ENCODE results near the gene L3MBTL4. TPM values are rescaled to one million over a fixed set of nuclear protein-coding genes. Genes with fewer than 3 reads are reported as not detected.
"Not testable (repeated sequence)": the region's sequence is repeated elsewhere in the genome, so short reads cannot be mapped to it uniquely, and the experiment has no call there.

The L3MBTL4 gene
- total RNA-seq, 2 experiments from 2014 or later = 0.19 to 0.47 TPM

GRCh38 chr18:6078877-6079276 lies 335.8 kb downstream of the L3MBTL4 start:
- no peak for ATAC-seq (ENCODE audit: poor library complexity)
- no peaks in the 10 kb centered on the region for H3K36me3 ChIP-seq (ENCODE audit: insufficient read depth, low read length)

GRCh38 chr18:6072423-6072822 lies 342.3 kb downstream of the L3MBTL4 start:
- CTCF ChIA-PET; H3K27ac ChIP-seq (ENCODE audit: low read depth in 1 of 2, low read length in 2 of 2); H3K4me1 Mint-ChIP-seq (ENCODE audit: low read depth); H3K27me3 ChIP-seq (ENCODE audit: control insufficient read depth in 1 of 2, insufficient read depth in 2 of 2, low read length in 2 of 2); H3K4me3 ChIP-seq (ENCODE audit: low read length); H3K4me1 ChIP-seq (ENCODE audit: insufficient read depth, low read length); H3K27ac Mint-ChIP-seq; H3K4me3 Mint-ChIP-seq; H3K27me3 Mint-ChIP-seq; H3K36me3 Mint-ChIP-seq (ENCODE audit: low read depth); H3K9me3 ChIP-seq (ENCODE audit: control insufficient read depth in 1 of 2, insufficient read depth in 1 of 2, low read length in 2 of 2); H3K9me3 Mint-ChIP-seq; H3K36me3 ChIP-seq (ENCODE audit: insufficient read depth, low read length); ATAC-seq (ENCODE audit: poor library complexity); POLR2A ChIA-PET; DNase-seq; intact Hi-C loops (cut with DNase I, micrococcal nuclease): not testable (repeated sequence)

More at GRCh38 chr18:6078877-6079276, 335.8 kb downstream of the L3MBTL4 start:
- Mint-ChIP-seq H3K4me1 (ENCODE audit: low read depth) (no peaks in the 10 kb centered on the region), H3K27me3 (no peaks in the 10 kb centered on the region), H3K36me3 (ENCODE audit: low read depth) (no peaks in the 10 kb centered on the region), H3K27ac (no peak overlapping the region), H3K4me3 (no peak overlapping the region), H3K9me3 (no peaks in the 10 kb centered on the region)
- intact Hi-C loops (cut with DNase I, micrococcal nuclease) = no loop called here
- no peak for TF ChIP-seq CTCF (IDR thresholded peaks at IDR 0.05)
- H3K27ac ChIP-seq (ENCODE audit: low read depth in 1 of 2, low read length in 2 of 2) = no peak overlapping the region
- ChIA-PET POLR2A (no interaction called here), CTCF (no interaction called here)
- H3K9me3 ChIP-seq (ENCODE audit: control insufficient read depth in 1 of 2, insufficient read depth in 1 of 2, low read length in 2 of 2) = no peaks in the 10 kb centered on the region
- no peak overlapping the region for H3K4me3 ChIP-seq (ENCODE audit: low read length)
- H3K4me1 ChIP-seq (ENCODE audit: insufficient read depth, low read length) = no peaks in the 10 kb centered on the region
- DNase-seq = no peak
- H3K27me3 ChIP-seq (ENCODE audit: control insufficient read depth in 1 of 2, insufficient read depth in 2 of 2, low read length in 2 of 2) = no peaks in the 10 kb centered on the region

GRCh38 chr18:6069539-6069938 lies 345.2 kb downstream of the L3MBTL4 start:
- Mint-ChIP-seq H3K27ac (no peak overlapping the region), H3K4me3 (no peak overlapping the region), H3K36me3 (ENCODE audit: low read depth) (no peaks in the 10 kb centered on the region), H3K9me3 (peaks cover 2% of the 10 kb centered on the region), H3K4me1 (ENCODE audit: low read depth) (no peaks in the 10 kb centered on the region), H3K27me3 (peaks cover 17% of the 10 kb centered on the region)
- Histone ChIP-seq H3K36me3 (ENCODE audit: insufficient read depth, low read length) (no peaks in the 10 kb centered on the region), H3K27me3 (ENCODE audit: control insufficient read depth in 1 of 2, insufficient read depth in 2 of 2, low read length in 2 of 2) (peaks cover 0 to 6% of the 10 kb centered on the region in 2 experiments), H3K4me3 (ENCODE audit: low read length) (no peak overlapping the region), H3K4me1 (ENCODE audit: insufficient read depth, low read length) (no peaks in the 10 kb centered on the region), H3K9me3 (ENCODE audit: control insufficient read depth in 1 of 2, insufficient read depth in 1 of 2, low read length in 2 of 2) (peaks cover 0 to 5% of the 10 kb centered on the region in 2 experiments), H3K27ac (ENCODE audit: low read depth in 1 of 2, low read length in 2 of 2) (no peak overlapping the region)
- intact Hi-C loops (cut with DNase I, micrococcal nuclease) = no loop called here
- ATAC-seq (ENCODE audit: poor library complexity) (no peak), DNase-seq (no peak)
- POLR2A ChIA-PET = no interaction called here
- CTCF ChIA-PET = no interaction called here
- TF ChIP-seq CTCF (IDR thresholded peaks at IDR 0.05) = no peak

GRCh38 chr18:6069103-6069502 lies 345.6 kb downstream of the L3MBTL4 start:
- POLR2A ChIA-PET = no interaction called here
- peaks cover 0 to 6% of the 10 kb centered on the region in 2 experiments for H3K27me3 ChIP-seq (ENCODE audit: control insufficient read depth in 1 of 2, insufficient read depth in 2 of 2, low read length in 2 of 2)
- intact Hi-C loops (cut with DNase I, micrococcal nuclease) = no loop called here
- Mint-ChIP-seq H3K9me3 (peaks cover 2% of the 10 kb centered on the region), H3K4me1 (ENCODE audit: low read depth) (no peaks in the 10 kb centered on the region), H3K36me3 (ENCODE audit: low read depth) (no peaks in the 10 kb centered on the region), H3K4me3 (no peak overlapping the region), H3K27me3 (peaks cover 17% of the 10 kb centered on the region), H3K27ac (no peak overlapping the region)
- no peak overlapping the region for H3K27ac ChIP-seq (ENCODE audit: low read depth in 1 of 2, low read length in 2 of 2)
- no peaks in the 10 kb centered on the region for H3K36me3 ChIP-seq (ENCODE audit: insufficient read depth, low read length)
- H3K4me1 ChIP-seq (ENCODE audit: insufficient read depth, low read length) = no peaks in the 10 kb centered on the region
- CTCF ChIA-PET = no interaction called here
- peaks cover 0 to 5% of the 10 kb centered on the region in 2 experiments for H3K9me3 ChIP-seq (ENCODE audit: control insufficient read depth in 1 of 2, insufficient read depth in 1 of 2, low read length in 2 of 2)
- no peak for ATAC-seq (ENCODE audit: poor library complexity)
- no peak for TF ChIP-seq CTCF (IDR thresholded peaks at IDR 0.05)
- no peak overlapping the region for H3K4me3 ChIP-seq (ENCODE audit: low read length)
- no peak for DNase-seq
